H9 (cell line): ENCODE data around the gene CALML5. TPM values are rescaled to one million over a fixed set of nuclear protein-coding genes. Genes with fewer than 3 reads are reported as not detected.

Experiments used
- DNase-seq: peaks from one replicate; pipeline ENCODE4 v3.0.0-alpha.2; 2017
- H2AFZ ChIP-seq: one replicate; pipeline ENCODE4 v1.6.1; 2013; ENCODE audit warnings: mild to moderate bottlenecking, low read length, control low read depth, moderate library complexity
- H2AK5ac ChIP-seq: 2 replicates; pipeline ENCODE4 v1.6.1; 2013; ENCODE audit warnings: low read length, control low read depth, mixed read lengths; ENCODE audit not compliant: insufficient read length
- H2BK120ac ChIP-seq: one replicate; pipeline ENCODE4 v1.6.1; 2013; ENCODE audit warnings: low read depth, mild to moderate bottlenecking, low read length, control low read depth, inconsistent platforms; ENCODE audit not compliant: poor library complexity, severe bottlenecking
- H2BK12ac ChIP-seq: 2 replicates; pipeline ENCODE4 v1.6.1; 2013; ENCODE audit warnings: low read length, control low read depth, mixed read lengths, low read depth; ENCODE audit not compliant: insufficient read length
- H2BK15ac ChIP-seq: 2 replicates; pipeline ENCODE4 v1.6.1; 2013; ENCODE audit warnings: low read depth, low read length, control low read depth
- H2BK20ac ChIP-seq: one replicate; pipeline ENCODE4 v1.6.1; 2013; ENCODE audit warnings: low read depth, mild to moderate bottlenecking, low read length, control low read depth, inconsistent platforms; ENCODE audit not compliant: poor library complexity, severe bottlenecking
- H2BK5ac ChIP-seq: 2 replicates; pipeline ENCODE4 v1.6.1; 2013; ENCODE audit warnings: low read length, control low read depth, mixed read lengths; ENCODE audit not compliant: insufficient read length
- H3K14ac ChIP-seq: 2 replicates; pipeline ENCODE4 v1.6.1; 2013; ENCODE audit warnings: low read length, control low read depth; ENCODE audit not compliant: insufficient read depth
- H3K18ac ChIP-seq: 2 replicates; pipeline ENCODE4 v1.6.1; 2013; ENCODE audit warnings: low read depth, mild to moderate bottlenecking, mixed read lengths, low read length, control low read depth; ENCODE audit not compliant: insufficient read length
- H3K23ac ChIP-seq: 2 replicates; pipeline ENCODE4 v1.6.1; 2013; ENCODE audit warnings: low read length, control low read depth, mixed read lengths, low read depth; ENCODE audit not compliant: insufficient read length
- H3K23me2 ChIP-seq: 2 replicates; pipeline ENCODE4 v1.6.1; 2013; ENCODE audit warnings: low read depth, mild to moderate bottlenecking, mixed read lengths, low read length, control low read depth; ENCODE audit not compliant: insufficient read length, poor library complexity, severe bottlenecking
- H3K27ac ChIP-seq: 2 replicates; pipeline ENCODE4 v1.5.1; 2013; ENCODE audit warnings: low read length, control low read depth, mixed read lengths, low read depth; ENCODE audit not compliant: insufficient read length
- H3K27me3 ChIP-seq: 2 replicates; pipeline ENCODE4 v1.6.1; 2013; ENCODE audit warnings: low read length, control low read depth, inconsistent platforms; ENCODE audit not compliant: insufficient read depth
- H3K4ac ChIP-seq: 2 replicates; pipeline ENCODE4 v1.6.1; 2013; ENCODE audit warnings: low read depth, mild to moderate bottlenecking, control low read depth, inconsistent platforms, low read length, moderate library complexity
- H3K4me1 ChIP-seq: 2 replicates; pipeline ENCODE4 v1.6.1; 2013; ENCODE audit warnings: low read length, control low read depth, inconsistent platforms; ENCODE audit not compliant: insufficient read depth
- H3K4me2 ChIP-seq: 2 replicates; pipeline ENCODE4 v1.6.1; 2013; ENCODE audit warnings: low read length, control low read depth, mixed read lengths; ENCODE audit not compliant: insufficient read length, insufficient read depth
- H3K56ac ChIP-seq: 2 replicates; pipeline ENCODE4 v1.6.1; 2013; ENCODE audit warnings: low read depth, mild to moderate bottlenecking, mixed read lengths, low read length, control low read depth; ENCODE audit not compliant: insufficient read length
- H3K79me1 ChIP-seq: 2 replicates; pipeline ENCODE4 v1.6.1; 2013; ENCODE audit warnings: low read depth, mild to moderate bottlenecking, moderate library complexity, low read length, control low read depth, inconsistent platforms; ENCODE audit not compliant: insufficient read depth, poor library complexity, severe bottlenecking
- H3K79me2 ChIP-seq: 2 replicates; pipeline ENCODE4 v1.6.1; 2013; ENCODE audit warnings: low read length, control low read depth, inconsistent platforms; ENCODE audit not compliant: insufficient read depth
- H3K9ac ChIP-seq: 2 replicates; pipeline ENCODE4 v1.6.1; 2013; ENCODE audit warnings: low read length, control low read depth, mixed read lengths; ENCODE audit not compliant: insufficient read length; ENCODE audit errors: extremely low read depth
- H3K9me3 ChIP-seq: one replicate; pipeline ENCODE4 v1.6.1; 2013; ENCODE audit warnings: low read depth, low read length, inconsistent platforms; ENCODE audit not compliant: control insufficient read depth
- H3T11ph ChIP-seq: one replicate; pipeline ENCODE4 v1.6.1; 2013; ENCODE audit warnings: mild to moderate bottlenecking, low read length, control low read depth, inconsistent platforms
- H4K20me1 ChIP-seq: one replicate; pipeline ENCODE4 v1.6.1; 2013; ENCODE audit not compliant: control insufficient read depth, insufficient read length, insufficient read depth
- H4K5ac ChIP-seq: 2 replicates; pipeline ENCODE4 v1.6.1; 2013; ENCODE audit warnings: low read depth, mild to moderate bottlenecking, mixed read lengths, low read length, control low read depth; ENCODE audit not compliant: insufficient read length
- H4K8ac ChIP-seq: replicated peaks from 2 replicates; pipeline ENCODE4 v1.6.1; 2013; ENCODE audit warnings: low read length, control low read depth, mixed read lengths, low read depth; ENCODE audit not compliant: insufficient read length
- H4K91ac ChIP-seq: 2 replicates; pipeline ENCODE4 v1.6.1; 2013; ENCODE audit warnings: low read depth, mild to moderate bottlenecking, moderate library complexity, mixed read lengths, low read length, control low read depth; ENCODE audit not compliant: insufficient read length
- H3K27ac Mint-ChIP-seq, 3 experiments: 2 replicates in 2 of 3; 3 replicates in 1 of 3; pipeline ENCODE4 v1.8.0; 2020 to 2021; ENCODE audit warnings: mixed read lengths in 3 of 3, mild to moderate bottlenecking in 1 of 3, moderate library complexity in 1 of 3
- H3K27me3 Mint-ChIP-seq: 2 replicates; pipeline ENCODE4 v1.8.0; 2021; ENCODE audit warnings: low read depth, mild to moderate bottlenecking, moderate library complexity, mixed read lengths
- H3K36me3 Mint-ChIP-seq, 3 experiments: 2 replicates in 2 of 3; 3 replicates in 1 of 3; pipeline ENCODE4 v1.8.0; 2020 to 2021; ENCODE audit warnings: low read depth in 3 of 3, mixed read lengths in 3 of 3; ENCODE audit not compliant: insufficient read depth in 1 of 3
- H3K4me1 Mint-ChIP-seq, 2 experiments: 2 replicates each; pipeline ENCODE4 v1.8.0; 2020; ENCODE audit warnings: mixed read lengths in 2 of 2
- H3K4me3 Mint-ChIP-seq, 2 experiments: 2 replicates in 1 of 2; 3 replicates in 1 of 2; pipeline ENCODE4 v1.8.0; 2020 to 2021; ENCODE audit warnings: mild to moderate bottlenecking in 2 of 2, mixed read lengths in 2 of 2, moderate library complexity in 1 of 2
- H3K9me3 Mint-ChIP-seq, 2 experiments: 2 replicates in 1 of 2; 3 replicates in 1 of 2; pipeline ENCODE4 v1.8.0; 2020; ENCODE audit warnings: mild to moderate bottlenecking in 2 of 2, mixed read lengths in 2 of 2, moderate library complexity in 1 of 2
- CTCF ChIP-seq: fragments of 200-600 bp; sonication (generic); conservative IDR thresholded peaks from 3 replicates; pipeline ENCODE4 v1.8.0; 2021; ENCODE audit warnings: antibody characterized with exemption, mild to moderate bottlenecking
- WGBS: extraction: QIAGEN DNeasy Blood & Tissue Kit; methylation state at CpG from one replicate; pipeline ENCODE4 v1.1.7; 2013; ENCODE audit warnings: missing lambda C conversion rate, low lambda C conversion rate, mixed read lengths; ENCODE audit not compliant: insufficient read length; ENCODE audit errors: extremely low coverage; 5-methylcytosine and 5-hydroxymethylcytosine counted together
- total RNA-seq: library from RNA; stranded (reverse); gene quantifications from 2 replicates; pipeline ENCODE4 v1.2.1, GENCODE V29; 2021

The CALML5 gene
- total RNA-seq, 1 experiment from 2014 or later: not detected

GRCh38 chr10:5547681-5547930, 48.2 kb upstream of the CALML5 start:
- Mint-ChIP-seq H3K36me3 (peaks cover 0 to 5% (median 2%) of the 10 kb centered on the region in 3 experiments; a peak in 3 of 7 replicates), H3K4me1 (no peaks in the 10 kb centered on the region), H3K9me3 (peaks cover 10 to 11% of the 10 kb centered on the region in 2 experiments), H3K4me3 (no peak overlapping the region), H3K27ac (no peak overlapping the region), H3K27me3 (no peaks in the 10 kb centered on the region; the same call in 1 of the 2 replicates)
- H3K27me3 ChIP-seq: no peaks in the 10 kb centered on the region
- H3K4me1 ChIP-seq: no peaks in the 10 kb centered on the region
- H3K18ac ChIP-seq: no peak overlapping the region
- DNase-seq: no peak
- no peak overlapping the region for H3K56ac ChIP-seq
- H4K20me1 ChIP-seq: no peaks in the 10 kb centered on the region
- no peak overlapping the region for H2AK5ac ChIP-seq
- H3K23me2 ChIP-seq: no peaks in the 10 kb centered on the region
- H3K4ac ChIP-seq: no peak overlapping the region
- H2AFZ ChIP-seq: no peak overlapping the region
- H2BK120ac ChIP-seq: no peak overlapping the region
- no peaks in the 10 kb centered on the region for H3K79me1 ChIP-seq
- no CpG with 5 or more reads among the region's 4 CpGs for WGBS
- no peak overlapping the region for H4K8ac ChIP-seq
- no peak overlapping the region for H3K9ac ChIP-seq
- TF ChIP-seq CTCF: no peak
- H2BK15ac ChIP-seq: no peak overlapping the region
- no peak overlapping the region for H4K91ac ChIP-seq
- no peak overlapping the region for H2BK5ac ChIP-seq
- no peaks in the 10 kb centered on the region for H3K79me2 ChIP-seq
- no peak overlapping the region for H4K5ac ChIP-seq
- no peak overlapping the region for H3K4me2 ChIP-seq
- no peaks in the 10 kb centered on the region for H3K9me3 ChIP-seq
- H3K27ac ChIP-seq: no peak overlapping the region
- no peak overlapping the region for H2BK20ac ChIP-seq
- H2BK12ac ChIP-seq: no peak overlapping the region
- no peak overlapping the region for H3T11ph ChIP-seq
- H3K14ac ChIP-seq: no peak overlapping the region
- no peak overlapping the region for H3K23ac ChIP-seq
